GM19395 (cell line): ENCODE data around the gene SPTLC2.
"Not testable (repeated sequence)": the region's sequence is repeated elsewhere in the genome, so short reads cannot be mapped to it uniquely, and the experiment has no call there.

ENCODE experiments used
- ATAC-seq: cut with Tn5 transposase; IDR thresholded peaks from one replicate; pipeline ENCODE4 v1.9.1; 2021; ENCODE audit warnings: mild to moderate bottlenecking, moderate library complexity; ENCODE audit not compliant: unreplicated experiment

Gene SPTLC2

GRCh38 chr14:77554816-77555599 lies 61.4 kb downstream of the SPTLC2 start:
- ATAC-seq, result peak; percentile 36

GRCh38 chr14:77554207-77554606 lies 62.2 kb downstream of the SPTLC2 start:
- ATAC-seq, result peak; percentile 70

- ATAC-seq, result no peak
Measured at GRCh38 chr14:77549451-77549850, 67.0 kb downstream of the SPTLC2 start.

DNA sequence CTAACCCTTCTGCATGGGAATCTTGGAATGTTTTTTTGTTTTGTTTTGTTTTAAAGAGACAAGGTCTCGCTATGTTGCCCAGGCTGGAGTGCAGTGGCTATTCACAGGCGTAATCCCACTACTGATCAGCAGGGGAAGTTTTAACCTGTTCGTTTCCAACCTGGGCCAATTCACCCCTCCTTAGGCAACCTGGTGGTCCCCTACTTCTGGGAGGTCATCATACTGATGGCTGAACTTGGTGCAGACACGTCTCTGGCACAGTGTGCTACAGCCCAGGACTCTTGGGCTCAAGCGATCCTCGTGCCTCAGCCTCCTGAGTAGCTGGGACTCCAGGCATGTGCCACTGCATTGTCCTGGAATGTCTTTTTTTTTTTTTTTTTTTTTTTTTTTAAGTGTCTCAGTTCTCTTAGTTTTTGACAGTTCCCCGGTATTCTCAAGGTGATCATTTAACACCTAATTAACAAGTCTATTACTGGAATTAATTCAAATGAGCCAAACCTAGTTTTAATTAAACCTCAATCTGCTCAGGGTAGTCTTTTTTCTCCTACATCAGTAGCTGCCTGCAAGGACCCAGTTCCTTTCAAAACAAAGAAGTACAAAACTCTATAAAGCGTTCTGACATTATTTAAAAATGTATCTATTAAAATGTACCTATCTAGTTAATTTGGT lies 68.8 kb downstream of the SPTLC2 start:
- ATAC-seq, result no peak

- not testable (repeated sequence) for ATAC-seq
Measured at GRCh38 chr14:77545171-77545570, 71.3 kb downstream of the SPTLC2 start.

DNA sequence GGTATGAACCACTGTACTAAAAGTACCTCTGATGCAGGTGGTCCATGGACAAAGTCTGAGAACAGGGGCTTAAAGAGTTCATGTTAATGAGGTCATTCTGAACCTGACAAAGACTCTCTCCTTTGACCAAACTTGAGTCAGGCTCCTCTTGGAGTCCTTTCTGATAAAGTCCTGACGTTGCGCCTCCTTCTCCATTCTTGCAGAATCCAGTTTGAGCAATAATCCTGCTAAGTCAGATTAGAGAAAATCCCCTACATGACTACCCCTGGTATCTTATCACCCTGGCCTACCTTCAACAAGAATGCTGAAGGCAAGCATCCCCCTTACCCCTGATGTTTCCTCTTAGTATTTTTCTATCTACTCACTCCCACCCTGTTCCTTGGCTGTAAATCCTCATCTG lies 71.9 kb downstream of the SPTLC2 start:
- no peak for ATAC-seq

- no peak for ATAC-seq
Measured at GRCh38 chr14:77543637-77544334, 72.7 kb downstream of the SPTLC2 start.

GRCh38 chr14:77543240-77543551 lies 73.2 kb downstream of the SPTLC2 start:
- no peak for ATAC-seq

- no peak for ATAC-seq
Measured at GRCh38 chr14:77542421-77543239, 73.8 kb downstream of the SPTLC2 start.

DNA sequence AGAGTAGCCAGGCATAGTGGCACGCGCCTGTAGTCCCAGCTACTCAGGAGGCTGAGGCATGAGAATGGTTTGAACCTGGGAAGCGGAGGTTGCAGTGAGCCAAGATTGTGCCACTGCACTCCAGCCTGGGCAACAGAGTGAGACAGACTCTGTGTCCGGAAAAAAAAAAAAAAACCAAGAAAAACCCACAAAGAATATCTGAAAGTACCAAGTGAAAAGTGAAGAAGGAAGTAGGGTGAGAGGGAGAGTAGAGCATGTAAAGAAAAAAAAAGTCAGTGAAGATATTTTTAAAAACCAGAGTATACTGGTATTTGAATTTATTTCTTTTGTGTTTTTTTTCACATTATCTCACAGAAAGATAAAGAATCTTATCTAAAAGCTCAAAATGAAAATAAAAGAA lies 74.5 kb downstream of the SPTLC2 start:
- peak; percentile 83 for ATAC-seq

GRCh38 chr14:77536951-77537350 lies 79.5 kb downstream of the SPTLC2 start:
- not testable (repeated sequence) for ATAC-seq

DNA sequence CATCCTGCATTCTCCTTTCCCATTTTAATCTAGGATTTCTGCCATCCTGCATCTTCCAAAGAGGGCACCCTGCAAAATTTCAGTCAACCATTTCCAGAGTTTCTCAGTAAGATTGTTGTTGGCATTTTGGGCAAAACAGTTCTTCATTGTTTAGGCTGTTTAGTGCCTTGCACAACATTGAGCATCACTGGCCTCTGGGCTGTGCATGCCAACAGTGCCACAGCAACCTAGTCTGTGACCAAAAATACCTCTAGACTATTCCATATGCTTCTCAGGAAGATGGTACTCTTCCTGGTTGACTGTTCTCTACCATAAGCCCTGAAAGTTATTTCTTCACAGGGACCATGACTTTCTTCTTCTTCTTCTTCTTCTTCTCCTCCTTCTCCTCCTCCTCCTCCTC lies 85.4 kb downstream of the SPTLC2 start:
- ATAC-seq, result no peak

DNA sequence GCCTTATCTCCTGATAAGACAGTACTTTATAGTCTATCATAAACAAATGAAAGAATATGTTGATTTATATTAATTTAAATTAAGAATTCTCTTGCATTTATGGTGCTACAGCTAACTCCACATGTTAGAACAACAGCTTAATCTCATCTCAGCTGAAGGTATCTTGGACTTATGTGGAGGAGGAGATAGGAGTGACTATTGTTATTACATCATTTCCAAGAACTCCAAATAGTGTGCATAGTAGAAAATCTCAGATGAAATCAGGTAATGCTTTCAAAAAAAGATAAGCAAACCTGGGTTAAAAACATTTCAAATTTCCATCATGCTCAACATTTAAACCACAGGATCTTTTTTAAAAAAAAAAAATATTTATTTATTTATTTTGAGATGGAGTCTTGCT lies 86.5 kb downstream of the SPTLC2 start:
- ATAC-seq, result no peak

- ATAC-seq, result no peak
Measured at GRCh38 chr14:77529213-77529612, 87.2 kb downstream of the SPTLC2 start.

DNA sequence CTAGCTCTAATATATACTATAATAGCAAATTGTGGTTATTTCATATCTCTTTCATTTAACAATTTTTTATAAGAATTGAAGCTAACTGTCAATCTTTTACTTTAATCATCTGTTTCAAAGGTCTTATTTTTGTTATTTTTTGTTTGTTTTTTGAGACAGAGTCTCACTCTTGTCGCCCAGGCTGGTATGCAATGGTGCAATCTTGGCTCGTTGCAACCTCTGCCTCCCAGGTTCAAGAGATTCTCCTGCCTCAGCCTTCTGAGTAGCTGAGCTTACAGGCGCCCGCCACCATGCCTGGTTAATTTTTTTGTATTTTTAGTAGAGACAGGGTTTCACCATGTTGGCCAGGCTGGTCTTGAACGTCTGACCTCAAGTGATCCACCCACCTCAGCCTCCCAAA lies 87.7 kb downstream of the SPTLC2 start:
- not testable (repeated sequence) for ATAC-seq

DNA sequence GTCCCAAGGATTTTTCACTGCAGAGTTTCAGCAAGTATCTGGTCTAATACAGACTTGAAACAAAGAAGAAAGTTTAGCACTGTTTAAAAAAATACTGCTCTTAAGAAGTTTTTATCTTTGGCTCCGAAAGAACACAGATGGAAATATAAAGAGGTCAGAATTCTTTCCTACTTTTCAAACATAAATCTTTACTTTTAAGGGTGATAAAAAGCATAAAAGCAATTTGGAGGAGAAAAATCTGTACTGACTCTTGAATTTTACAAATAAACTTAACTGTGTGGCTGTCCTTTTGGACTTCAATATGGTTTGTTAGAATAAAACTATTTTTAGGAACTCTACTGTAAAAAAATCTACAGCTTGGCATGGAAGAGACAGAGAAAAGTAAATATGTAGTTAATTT lies 90.2 kb downstream of the SPTLC2 start:
- no peak for ATAC-seq

DNA sequence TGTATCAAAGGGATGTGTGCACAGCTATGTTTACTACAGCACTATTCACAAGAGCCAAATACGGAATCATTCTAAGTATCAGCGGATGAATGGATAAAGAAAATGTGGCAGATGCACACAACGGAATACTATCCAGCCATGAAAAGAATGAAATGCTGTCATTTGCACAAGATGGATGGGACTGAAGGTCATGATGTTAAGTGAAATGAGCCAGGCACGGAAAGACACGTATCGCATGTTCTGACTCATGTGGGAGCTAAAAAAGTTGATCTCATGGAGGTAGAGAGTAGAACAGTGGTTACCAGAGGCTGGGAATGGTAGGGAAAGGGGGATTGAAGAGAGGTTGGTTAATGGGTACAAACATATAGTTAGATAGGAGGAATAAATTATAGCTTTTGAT lies 91.9 kb downstream of the SPTLC2 start:
- no peak for ATAC-seq

DNA sequence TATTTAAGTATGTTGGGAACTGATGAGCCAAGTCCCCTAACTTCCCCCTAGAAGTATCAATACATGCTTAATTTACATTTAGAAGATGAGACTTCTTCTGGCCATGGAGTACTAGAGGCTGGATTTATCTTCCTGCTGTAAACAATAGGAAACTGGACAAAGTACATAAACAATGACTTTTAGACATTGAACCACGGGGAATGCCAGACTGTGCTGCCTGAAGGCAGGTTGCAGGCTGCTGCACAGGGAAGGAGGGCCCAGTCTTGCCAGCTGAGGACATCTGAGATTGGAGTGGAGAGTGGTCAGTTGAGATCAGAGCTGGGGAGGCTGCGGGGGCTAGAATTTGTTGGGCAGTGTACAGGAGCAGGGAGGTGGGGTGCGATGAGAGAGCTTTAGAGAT lies 93.3 kb downstream of the SPTLC2 start:
- no peak for ATAC-seq

- no peak for ATAC-seq
Measured at GRCh38 chr14:77520555-77520954, 95.9 kb downstream of the SPTLC2 start.

GRCh38 chr14:77516126-77516525 lies 100.3 kb downstream of the SPTLC2 start:
- ATAC-seq, result no peak

DNA sequence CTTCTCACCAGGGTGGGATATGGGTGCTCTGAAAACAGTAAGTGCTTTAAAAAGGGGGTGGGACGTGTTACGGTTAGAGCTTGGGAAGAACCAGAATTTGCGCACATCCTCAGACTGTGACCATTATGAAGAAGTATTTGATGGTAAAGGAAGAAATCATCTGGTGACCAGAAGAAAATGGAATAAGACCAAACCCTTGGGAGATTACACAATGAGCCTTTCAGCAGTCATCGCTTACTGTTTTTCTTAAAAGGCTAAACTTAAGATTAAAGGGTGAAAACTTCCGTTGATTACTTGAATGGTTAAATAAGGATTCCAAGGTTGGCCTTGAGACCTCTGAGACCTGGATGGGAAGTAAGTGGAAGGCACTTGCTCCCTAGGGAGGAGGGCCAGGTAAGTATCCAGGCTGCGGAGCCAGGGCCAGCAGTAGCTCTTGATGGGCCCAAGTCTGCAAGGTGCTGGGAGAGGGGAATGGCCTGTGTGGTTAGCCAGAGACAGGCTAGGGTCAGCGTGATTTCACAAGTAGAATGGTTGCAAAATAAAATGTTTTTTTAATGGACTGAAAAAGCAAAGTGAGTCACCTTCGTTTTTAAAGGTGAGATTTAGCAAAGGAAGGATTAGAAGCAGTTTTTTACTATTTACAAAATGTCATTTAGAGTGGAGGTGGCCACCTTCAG lies 104.8 kb downstream of the SPTLC2 start:
- no peak for ATAC-seq
